GM18511 (cell line): Measurements from ENCODE around the gene MAD1L1.
A peak's percentile ranks its signal among the peaks of the same experiment; 100 is the strongest.
"Not testable (repeated sequence)": the region's sequence is repeated elsewhere in the genome, so short reads cannot be mapped to it uniquely, and the experiment has no call there.

Experiments used
- ATAC-seq: cut with Tn5 transposase; IDR thresholded peaks from one replicate; pipeline ENCODE4 v1.9.1; 2021; ENCODE audit warnings: mild to moderate bottlenecking, moderate library complexity; ENCODE audit not compliant: unreplicated experiment

The MAD1L1 gene

GRCh38 chr7:2232766-2233520, at the start of gene MAD1L1:
Gene MAD1L1 (minus strand): TSS chr7:2232945. CDS start chr7:2230133, 2,812 bp downstream.
- ATAC-seq = peak; percentile 76

DNA sequence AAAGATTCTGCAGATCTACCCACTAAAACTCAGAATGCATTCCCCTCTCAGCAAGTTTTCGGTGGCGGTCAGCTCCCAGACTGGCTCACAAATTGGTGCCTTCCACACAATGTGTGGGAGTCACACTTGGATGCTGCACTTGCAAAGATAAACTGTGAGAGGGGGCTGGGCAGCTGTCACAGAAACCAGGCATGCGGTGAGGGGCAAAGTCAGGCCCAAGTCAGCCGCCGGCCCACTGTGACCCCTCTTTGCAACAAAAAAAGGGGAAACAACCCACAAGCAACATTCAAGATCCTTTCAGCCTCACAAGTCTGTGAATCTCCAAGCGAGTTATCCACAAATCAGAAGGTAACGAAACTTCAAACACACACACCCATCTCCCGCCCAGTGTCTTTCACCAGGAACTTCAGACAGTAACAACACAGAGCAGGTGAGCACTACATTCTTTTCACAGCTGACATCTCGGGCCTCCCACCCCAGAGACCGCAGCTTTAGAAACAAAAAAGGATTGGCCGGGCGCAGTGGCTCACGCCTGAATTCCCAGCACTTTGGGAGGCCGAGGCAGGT, 49.5 kb upstream of the MAD1L1 start:
- ATAC-seq = no peak

DNA sequence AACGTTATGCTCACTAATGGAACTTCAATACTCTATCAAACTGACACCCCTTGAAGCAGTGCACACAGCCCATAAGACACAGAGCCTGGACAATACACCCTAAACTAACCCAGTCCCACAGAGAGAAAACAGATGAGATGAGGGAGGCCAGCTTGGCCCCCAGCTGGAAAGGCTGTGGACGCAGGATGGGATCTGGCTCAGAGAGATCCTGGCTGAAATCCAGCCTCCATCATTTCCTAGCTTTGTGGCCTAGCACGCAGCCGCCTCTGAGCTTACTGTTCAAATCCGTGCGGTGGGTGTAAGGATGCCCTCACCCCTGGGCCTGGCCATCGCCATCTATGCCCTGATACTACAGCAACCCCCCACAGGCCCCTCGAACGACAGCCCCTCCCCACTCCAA, 48.8 kb upstream of the MAD1L1 start:
- no peak for ATAC-seq

- ATAC-seq = no peak
Observed at GRCh38 chr7:2280424-2280823, 47.7 kb upstream of the MAD1L1 start.

- no peak for ATAC-seq
Observed at GRCh38 chr7:2279896-2280295, 47.2 kb upstream of the MAD1L1 start.

GRCh38 chr7:2278026-2278425, 45.3 kb upstream of the MAD1L1 start:
- no peak for ATAC-seq

- ATAC-seq = no peak
Observed at GRCh38 chr7:2276107-2276506, 43.4 kb upstream of the MAD1L1 start.

- ATAC-seq = no peak
Observed at GRCh38 chr7:2275101-2275500, 42.4 kb upstream of the MAD1L1 start.

GRCh38 chr7:2274666-2275065, 41.9 kb upstream of the MAD1L1 start:
- no peak for ATAC-seq

- ATAC-seq = no peak
Observed at GRCh38 chr7:2273866-2274265, 41.1 kb upstream of the MAD1L1 start.

DNA sequence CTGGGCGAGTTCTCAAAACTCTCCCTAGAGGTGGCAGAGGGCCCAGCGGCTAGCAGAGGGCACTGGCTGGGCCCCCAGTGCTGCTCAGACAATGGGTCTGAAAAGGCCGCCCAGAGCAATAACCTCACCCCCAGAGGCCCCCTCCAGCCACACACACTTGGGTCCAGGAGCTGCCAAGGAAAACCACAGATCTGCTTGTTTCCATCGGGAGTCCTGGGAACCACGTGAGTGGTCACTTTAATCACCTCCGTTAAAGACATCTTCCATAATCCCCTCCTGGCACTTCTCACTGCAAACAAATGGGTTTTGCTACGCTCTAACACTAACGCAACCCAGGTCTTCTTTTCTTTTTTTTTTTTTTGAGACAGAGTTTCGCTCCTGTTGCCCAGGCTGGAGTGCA, 39.3 kb upstream of the MAD1L1 start:
- ATAC-seq = no peak

DNA sequence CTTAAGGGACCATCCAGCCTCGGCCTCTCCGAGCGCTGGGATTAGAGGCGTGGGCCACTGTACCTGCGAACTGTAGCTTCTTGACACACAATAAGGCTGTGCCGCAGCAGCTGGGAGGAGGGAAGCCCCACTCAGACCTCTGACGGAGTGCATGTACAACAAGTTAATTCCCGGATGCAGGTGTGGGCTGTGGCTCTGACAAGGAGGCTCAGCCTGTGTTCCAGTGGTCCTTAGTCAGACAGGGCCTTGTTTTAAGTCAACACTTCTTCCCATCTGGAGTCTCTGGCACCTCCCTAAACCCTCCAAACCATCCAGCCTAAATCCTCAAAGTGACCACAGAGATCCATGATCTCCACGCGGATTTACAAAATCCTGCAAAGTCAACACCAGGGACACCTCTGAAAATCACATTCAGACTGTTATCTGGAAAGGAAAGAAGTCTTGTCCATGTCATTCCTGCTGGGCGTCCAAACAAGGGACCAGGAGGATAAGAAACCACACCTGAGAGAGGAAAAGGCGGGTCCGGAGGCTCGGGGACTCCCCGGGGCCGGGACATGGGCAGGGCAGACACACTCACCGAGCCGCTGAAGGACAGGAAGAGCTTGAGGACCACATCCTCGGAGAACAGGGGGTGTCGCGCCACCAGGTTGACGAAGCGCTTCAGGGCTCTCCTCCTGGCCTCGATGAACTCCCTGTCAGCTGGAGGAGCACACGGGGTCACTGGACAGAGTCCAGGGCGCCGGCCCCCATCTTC, 38.7 kb upstream of the MAD1L1 start:
- no peak for ATAC-seq

GRCh38 chr7:2270495-2270894, 37.8 kb upstream of the MAD1L1 start:
- ATAC-seq = no peak

GRCh38 chr7:2269991-2270460, 37.3 kb upstream of the MAD1L1 start:
- no peak for ATAC-seq

GRCh38 chr7:2269089-2269990, 36.6 kb upstream of the MAD1L1 start:
- ATAC-seq = not testable (repeated sequence)

GRCh38 chr7:2266911-2267310, 34.2 kb upstream of the MAD1L1 start:
- no peak for ATAC-seq

DNA sequence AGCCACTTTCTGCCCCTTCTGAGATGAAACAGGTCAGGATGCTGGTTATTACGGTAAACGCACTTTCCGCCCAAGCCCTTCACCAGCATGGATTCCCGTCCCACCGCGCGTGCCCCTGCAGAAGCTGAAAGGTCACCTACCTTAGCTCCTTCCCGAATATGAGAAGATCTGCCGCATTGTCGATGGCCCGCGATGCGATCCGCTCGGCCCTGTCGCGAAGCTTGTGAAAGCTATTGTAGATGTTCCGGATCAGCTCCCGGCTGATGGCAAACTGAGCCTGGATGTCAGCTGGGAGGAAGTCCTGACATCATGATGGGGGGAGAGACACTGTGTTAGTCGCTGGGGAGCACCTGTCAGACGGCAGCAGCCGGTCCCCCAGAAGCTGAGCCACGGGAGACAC, 31.4 kb upstream of the MAD1L1 start:
- no peak for ATAC-seq

DNA sequence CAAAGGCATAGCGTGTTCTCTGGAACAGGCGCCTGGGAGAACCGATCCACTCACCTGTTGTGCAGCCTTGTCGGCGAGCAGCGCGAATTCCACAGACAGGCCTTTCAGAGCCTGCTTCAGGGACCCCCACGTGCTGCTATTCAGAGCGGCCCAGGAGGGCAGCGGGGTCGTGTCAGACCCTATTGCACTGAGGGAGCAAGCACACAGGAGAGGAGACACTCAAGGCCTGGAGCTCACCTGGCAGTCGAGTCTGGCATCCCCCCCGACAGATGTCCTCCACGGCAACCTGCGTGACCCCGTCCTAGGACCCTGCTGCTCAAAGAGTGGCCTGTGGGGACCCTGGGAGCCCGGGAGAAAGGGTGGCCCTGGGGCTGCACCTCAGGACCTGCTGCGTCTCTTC, 30.4 kb upstream of the MAD1L1 start:
- ATAC-seq = no peak

- ATAC-seq = no peak
Observed at GRCh38 chr7:2261611-2262010, 28.9 kb upstream of the MAD1L1 start.

GRCh38 chr7:2260820-2261219, 28.1 kb upstream of the MAD1L1 start:
- no peak for ATAC-seq

DNA sequence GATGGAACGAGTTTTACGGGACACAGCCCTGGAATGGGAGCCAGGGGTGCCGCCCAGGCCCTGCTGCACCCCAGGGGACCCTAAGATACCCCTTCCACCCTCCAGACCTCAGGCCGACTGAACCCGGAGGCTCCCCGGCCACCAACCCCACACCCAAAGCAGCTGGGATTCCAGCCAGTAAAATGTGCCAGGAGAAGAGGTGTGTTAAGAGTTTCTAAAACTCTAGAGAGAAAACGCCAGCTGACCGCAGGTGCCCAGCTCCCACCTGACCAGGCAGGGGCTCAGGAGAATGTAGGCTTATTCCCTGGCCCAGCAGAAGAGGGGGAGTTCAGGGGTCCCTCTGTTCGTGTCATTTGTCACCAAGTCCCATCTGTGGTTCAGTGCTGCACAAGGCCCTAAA, 26.7 kb upstream of the MAD1L1 start:
- peak; percentile 9 for ATAC-seq
